Psoas muscle (tissue), 8 donors: ENCODE data around the gene PPP3CA. TPM values are rescaled to one million over a fixed set of nuclear protein-coding genes. Genes with fewer than 3 reads are reported as not detected.

Source experiments
- ATAC-seq, 4 donors: fragments of 200-7000 bp; cut with Tn5 transposase; one replicate each; pipeline ENCODE4 v1.9.1; 2020; ENCODE audit warnings: moderate library complexity in 3 of 4, mild to moderate bottlenecking in 2 of 4
- DNase-seq, 2 donors: peaks; one replicate each; pipeline ENCODE4 v3.0.0-alpha.2; 2020
- H3K27ac ChIP-seq: fragments of 200-600 bp; one replicate; pipeline ENCODE4 v1.8.0; 2022
- H3K27me3 ChIP-seq, 3 donors: fragments of 200-600 bp in 1 of 3; one replicate each; pipeline versions ENCODE4 v1.6.1 to v1.8.0; 2013 to 2022; ENCODE audit warnings: low read length in 2 of 3, mild to moderate bottlenecking in 2 of 3, moderate library complexity in 1 of 3; ENCODE audit not compliant: insufficient read depth in 3 of 3
- H3K36me3 ChIP-seq, 2 donors: fragments of 200-600 bp in 1 of 2; one replicate each; pipeline versions ENCODE4 v1.6.1 to v1.8.0; 2013 to 2022; ENCODE audit warnings: low read depth in 1 of 2, mild to moderate bottlenecking in 1 of 2, moderate library complexity in 1 of 2; ENCODE audit not compliant: insufficient read depth in 1 of 2
- H3K4me1 ChIP-seq: fragments of 200-600 bp; one replicate; pipeline ENCODE4 v1.8.0; 2022
- H3K4me3 ChIP-seq: fragments of 200-600 bp; one replicate; pipeline ENCODE4 v1.8.0; 2022; ENCODE audit warnings: mild to moderate bottlenecking
- H3K9me3 ChIP-seq: fragments of 200-600 bp; one replicate; pipeline ENCODE4 v1.8.0; 2022
- WGBS, 3 donors: extraction: QIAGEN DNeasy Blood & Tissue Kit; methylation state at CpG; one replicate each; pipeline versions ENCODE4 v1.1.6 to v1.1.7; 2013; 5-methylcytosine and 5-hydroxymethylcytosine counted together
- intact Hi-C, 2 donors: fragments of 100-400 bp; cut with DNase I; formaldehyde crosslinking; loops; one replicate each; pipeline versions ENCODE4 v1.11.0 to v1.14.2; 2022
- polyA plus RNA-seq, 3 donors: library from polyadenylated mRNA; stranded (reverse); fragments of 200-250 nt; gene quantifications; one replicate each; pipeline ENCODE4 v1.2.3, GENCODE V29; 2013
- total RNA-seq, 4 donors: library from RNA; stranded (reverse); fragmentation: NEBNext Ultra II Directional in 2 of 4; extraction: Animal tissue kit (Norgen Biotek cat#: 25700) in 2 of 4; gene quantifications; one replicate each; pipeline versions ENCODE4 v1.2.1 to v1.2.4, GENCODE V29; 2021 to 2023
- TF ChIP-seq, protein P1 (sequence below): fragments of 200-600 bp; IDR thresholded peaks from one replicate; pipeline ENCODE4 v1.8.0; 2022; ENCODE audit warnings: antibody characterized with exemption
- donor health status: healthy with polysubstance abuse.
- donor health status: DM: no; HTN: no; CAD: no; lungs with moderate emphysema.
- donor health status: Bipolar disorder and iron deficiency.
- donor health status: healthy.
- donor health status: DM: yes; HTN: yes; CAD: no.
- donor health status: DM: no; HTN: no; CAD: no.
- donor health status: DM: no; HTN: no; CAD: no.
- donor health status: DM: yes; HTN: yes; CAD: no.

Gene PPP3CA
- total and polyA plus RNA-seq, 7 donors: 10.4 to 65.9 (median 32.6) TPM

- Histone ChIP-seq H3K27me3 (no peaks in the 10 kb centered on the region), H3K27ac (no peak overlapping the region), H3K9me3 (no peaks in the 10 kb centered on the region), H3K4me1 (peaks cover 16% of the 10 kb centered on the region), H3K36me3 (no peaks in the 10 kb centered on the region), H3K4me3 (peak overlapping the region; percentile 29)
- TF ChIP-seq, protein P1, sequence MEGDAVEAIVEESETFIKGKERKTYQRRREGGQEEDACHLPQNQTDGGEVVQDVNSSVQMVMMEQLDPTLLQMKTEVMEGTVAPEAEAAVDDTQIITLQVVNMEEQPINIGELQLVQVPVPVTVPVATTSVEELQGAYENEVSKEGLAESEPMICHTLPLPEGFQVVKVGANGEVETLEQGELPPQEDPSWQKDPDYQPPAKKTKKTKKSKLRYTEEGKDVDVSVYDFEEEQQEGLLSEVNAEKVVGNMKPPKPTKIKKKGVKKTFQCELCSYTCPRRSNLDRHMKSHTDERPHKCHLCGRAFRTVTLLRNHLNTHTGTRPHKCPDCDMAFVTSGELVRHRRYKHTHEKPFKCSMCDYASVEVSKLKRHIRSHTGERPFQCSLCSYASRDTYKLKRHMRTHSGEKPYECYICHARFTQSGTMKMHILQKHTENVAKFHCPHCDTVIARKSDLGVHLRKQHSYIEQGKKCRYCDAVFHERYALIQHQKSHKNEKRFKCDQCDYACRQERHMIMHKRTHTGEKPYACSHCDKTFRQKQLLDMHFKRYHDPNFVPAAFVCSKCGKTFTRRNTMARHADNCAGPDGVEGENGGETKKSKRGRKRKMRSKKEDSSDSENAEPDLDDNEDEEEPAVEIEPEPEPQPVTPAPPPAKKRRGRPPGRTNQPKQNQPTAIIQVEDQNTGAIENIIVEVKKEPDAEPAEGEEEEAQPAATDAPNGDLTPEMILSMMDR: no peak
- 14 to 38% (median 24%) methylated on average over 3 of the region's 3 CpGs for WGBS, 3 donors
- ATAC-seq (peak; percentile 35 to 71 (median 56)), DNase-seq (no peak)
- intact Hi-C loops: no loop called here
Measured at GRCh38 chr4:100977746-100978397, 369.5 kb downstream of the PPP3CA start.

DNA sequence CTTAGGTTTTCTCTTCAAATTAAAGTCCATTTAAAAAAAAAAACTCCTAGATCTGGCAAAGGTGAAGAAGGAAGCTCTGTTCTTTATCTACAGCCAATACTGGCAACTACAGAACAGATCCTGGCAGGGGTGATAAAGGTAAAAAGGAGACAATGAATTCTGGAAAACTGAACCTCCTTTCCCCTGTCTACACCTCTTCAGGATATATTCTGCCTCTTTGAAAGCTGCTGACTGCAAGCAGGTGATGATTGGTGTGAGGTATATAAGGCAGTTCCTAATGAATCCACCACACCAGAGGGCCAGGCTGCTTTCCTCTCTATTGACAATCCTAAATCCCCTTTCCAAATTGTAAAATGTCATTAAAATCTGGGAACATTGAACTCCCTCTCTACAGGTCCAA is 370.1 kb downstream of the PPP3CA start:
- TF ChIP-seq, protein P1: no peak
- Histone ChIP-seq H3K27ac (no peak overlapping the region), H3K4me3 (peak overlapping the region; percentile 29), H3K4me1 (peaks cover 16% of the 10 kb centered on the region), H3K36me3 (no peaks in the 10 kb centered on the region), H3K9me3 (no peaks in the 10 kb centered on the region), H3K27me3 (no peaks in the 10 kb centered on the region)
- peak in 2 of 4 donors; percentile 26 to 33 for ATAC-seq
- DNase-seq: no peak
- intact Hi-C loops: no loop called here
